ENCODE results near the gene MAGI2.

GRCh38 chr7:78024591-78024990 lies 1428.9 kb downstream of the MAGI2 start:
- TF ChIP-seq CTCF (IDR thresholded peaks at IDR 0.05; ENCODE audit: insufficient read depth, low read length, poor library complexity, severe bottlenecking) (no peak), EZH2phosphoT487 (conservative IDR thresholded peaks at IDR 0.05; ENCODE audit: low read length) (no peak)
